DOHH2 (cell line): ENCODE measurements around the gene CCDC68.

Experiments
- H3F3A ChIP-seq: fragments of 200-600 bp; sonication (generic), shearing (Covaris generic); 2 replicates; pipeline ENCODE4 v1.6.0; 2016; ENCODE audit warnings: antibody characterized with exemption, mild to moderate bottlenecking; ENCODE audit not compliant: control insufficient read depth, insufficient read depth
- H3K27ac ChIP-seq: fragments of 200-600 bp; sonication (generic); 2 replicates; pipeline ENCODE4 v1.5.1; 2014; ENCODE audit warnings: low read depth, mild to moderate bottlenecking, low read length, moderate library complexity
- H3K27me3 ChIP-seq: fragments of 200-600 bp; sonication (generic); 2 replicates; pipeline ENCODE4 v1.6.1; 2014; ENCODE audit warnings: mild to moderate bottlenecking, low read length, mixed read lengths; ENCODE audit not compliant: control insufficient read depth
- H3K36me3 ChIP-seq: fragments of 200-600 bp; sonication (generic); 2 replicates; pipeline ENCODE4 v1.6.1; 2014; ENCODE audit warnings: mild to moderate bottlenecking, low read length, moderate library complexity, mixed read lengths; ENCODE audit not compliant: control insufficient read depth
- H3K4me1 ChIP-seq: fragments of 200-600 bp; sonication (generic); 2 replicates; pipeline ENCODE4 v1.6.1; 2014; ENCODE audit warnings: mild to moderate bottlenecking, low read length, mixed read lengths; ENCODE audit not compliant: control insufficient read depth
- H3K4me2 ChIP-seq: fragments of 200-600 bp; sonication (generic); 2 replicates; pipeline ENCODE4 v1.6.0; 2014; ENCODE audit warnings: mild to moderate bottlenecking, low read length, moderate library complexity
- H3K4me3 ChIP-seq: fragments of 200-600 bp; sonication (generic); 2 replicates; pipeline ENCODE4 v1.5.1; 2014; ENCODE audit warnings: mild to moderate bottlenecking, low read length, mixed read lengths
- H3K79me2 ChIP-seq: fragments of 200-600 bp; sonication (generic); 2 replicates; pipeline ENCODE4 v1.6.1; 2014; ENCODE audit warnings: mild to moderate bottlenecking, low read length, mixed read lengths; ENCODE audit not compliant: control insufficient read depth
- H3K9me2 ChIP-seq: fragments of 200-600 bp; sonication (generic); replicated peaks from 2 replicates; pipeline ENCODE4 v1.6.1; 2014; ENCODE audit warnings: mild to moderate bottlenecking, low read length, mixed read lengths; ENCODE audit not compliant: control insufficient read depth
- H3K9me3 ChIP-seq: fragments of 200-600 bp; sonication (generic); 2 replicates; pipeline ENCODE4 v1.6.1; 2014; ENCODE audit warnings: antibody characterized with exemption, low read length, mixed read lengths; ENCODE audit not compliant: control insufficient read depth, insufficient read depth
- H4K20me1 ChIP-seq: fragments of 200-600 bp; sonication (generic); 2 replicates; pipeline ENCODE4 v1.6.0; 2014; ENCODE audit warnings: low read depth, mild to moderate bottlenecking, antibody characterized with exemption, low read length, moderate library complexity; ENCODE audit not compliant: control insufficient read depth, insufficient read depth
- CTCF ChIP-seq: fragments of 200-600 bp; sonication (generic); IDR thresholded peaks from one replicate; pipeline ENCODE4 v1.5.1; 2014; ENCODE audit warnings: antibody characterized with exemption, mild to moderate bottlenecking, low read depth, low read length; ENCODE audit not compliant: poor library complexity, severe bottlenecking
- EZH2phosphoT487 ChIP-seq: fragments of 200-600 bp; sonication (generic); IDR thresholded peaks from 2 replicates; pipeline ENCODE4 v1.6.1; 2017; ENCODE audit warnings: borderline replicate concordance, mild to moderate bottlenecking, antibody characterized with exemption, low read length, moderate library complexity, mixed read lengths

Gene CCDC68

GRCh38 chr18:54916507-54916906, 42.8 kb downstream of the CCDC68 start:
- H3K4me3 ChIP-seq, result no peak overlapping the region
- no peaks in the 10 kb centered on the region for H3K4me1 ChIP-seq
- H3K9me2 ChIP-seq, result no peaks in the 10 kb centered on the region
- no peaks in the 10 kb centered on the region for H3K27me3 ChIP-seq
- no peaks in the 10 kb centered on the region for H4K20me1 ChIP-seq
- H3K4me2 ChIP-seq, result no peak overlapping the region
- H3K36me3 ChIP-seq, result no peaks in the 10 kb centered on the region
- H3F3A ChIP-seq, result no peaks in the 10 kb centered on the region
- H3K9me3 ChIP-seq, result no peaks in the 10 kb centered on the region
- TF ChIP-seq CTCF, result no peak
- TF ChIP-seq EZH2phosphoT487, result no peak
- no peaks in the 10 kb centered on the region for H3K79me2 ChIP-seq
- no peak overlapping the region for H3K27ac ChIP-seq

GRCh38 chr18:54914816-54915215, 44.4 kb downstream of the CCDC68 start:
- Histone ChIP-seq H3K27ac (no peak overlapping the region), H3K36me3 (no peaks in the 10 kb centered on the region), H3K79me2 (no peaks in the 10 kb centered on the region), H3K9me2 (no peaks in the 10 kb centered on the region), H3K4me2 (no peak overlapping the region), H3K4me1 (no peaks in the 10 kb centered on the region), H3K4me3 (no peak overlapping the region), H3K9me3 (no peaks in the 10 kb centered on the region), H3K27me3 (no peaks in the 10 kb centered on the region), H4K20me1 (no peaks in the 10 kb centered on the region), H3F3A (no peaks in the 10 kb centered on the region)
- TF ChIP-seq EZH2phosphoT487, result no peak
- no peak for TF ChIP-seq CTCF

GRCh38 chr18:54911551-54911950, 47.7 kb downstream of the CCDC68 start:
- H3K4me2 ChIP-seq, result no peak overlapping the region
- H3K9me2 ChIP-seq, result no peaks in the 10 kb centered on the region
- no peaks in the 10 kb centered on the region for H3K27me3 ChIP-seq
- H3K79me2 ChIP-seq, result no peaks in the 10 kb centered on the region
- TF ChIP-seq EZH2phosphoT487 (no peak), CTCF (no peak)
- no peak overlapping the region for H3K27ac ChIP-seq
- H4K20me1 ChIP-seq, result no peaks in the 10 kb centered on the region
- no peaks in the 10 kb centered on the region for H3K9me3 ChIP-seq
- no peaks in the 10 kb centered on the region for H3F3A ChIP-seq
- H3K36me3 ChIP-seq, result no peaks in the 10 kb centered on the region
- no peaks in the 10 kb centered on the region for H3K4me1 ChIP-seq
- no peak overlapping the region for H3K4me3 ChIP-seq
